NCI-H2227 treated with DMSO at 0.1 percent for 48 hours (cell line): ENCODE results near the gene MRPS16.
A peak's percentile ranks its signal among the peaks of the same experiment; 100 is the strongest.

ENCODE experiments used
- DNase-seq: peaks from one replicate; lab custom pipeline; 2025; lab: John Stamatoyannopoulos, UW

The MRPS16 gene

GRCh38 chr10:73239908-73240307 lies 12.5 kb downstream of the MRPS16 start:
- DNase-seq: no peak

GRCh38 chr10:73238990-73239566 lies 13.4 kb downstream of the MRPS16 start:
- no peak for DNase-seq

- no peak for DNase-seq
Observed at GRCh38 chr10:73234695-73235094, 17.7 kb downstream of the MRPS16 start.

- no peak for DNase-seq
Observed at GRCh38 chr10:73233883-73234282, 18.6 kb downstream of the MRPS16 start.

GRCh38 chr10:73232887-73233286 lies 19.6 kb downstream of the MRPS16 start:
- no peak for DNase-seq

GRCh38 chr10:73229567-73229966 lies 22.9 kb downstream of the MRPS16 start:
- no peak for DNase-seq

GRCh38 chr10:73228247-73228646 lies 24.2 kb downstream of the MRPS16 start:
- DNase-seq: no peak

- no peak for DNase-seq
Observed at GRCh38 chr10:73226663-73227062, 25.8 kb downstream of the MRPS16 start.

GRCh38 chr10:73225518-73225917 lies 26.9 kb downstream of the MRPS16 start:
- DNase-seq: no peak

GRCh38 chr10:73220989-73221388 lies 31.5 kb downstream of the MRPS16 start:
- DNase-seq: no peak

GRCh38 chr10:73219384-73219783 lies 33.1 kb downstream of the MRPS16 start:
- DNase-seq: no peak

GRCh38 chr10:73218431-73219191 lies 33.8 kb downstream of the MRPS16 start:
- peak; percentile 1 for DNase-seq

GRCh38 chr10:73217628-73218027 lies 34.8 kb downstream of the MRPS16 start:
- DNase-seq: no peak

- no peak for DNase-seq
Observed at GRCh38 chr10:73215749-73216148, 36.7 kb downstream of the MRPS16 start.

- no peak for DNase-seq
Observed at GRCh38 chr10:73211106-73211811, 41.2 kb downstream of the MRPS16 start.

GRCh38 chr10:73210395-73211105 lies 41.9 kb downstream of the MRPS16 start:
- DNase-seq: no peak

- no peak for DNase-seq
Observed at GRCh38 chr10:73209705-73210104, 42.7 kb downstream of the MRPS16 start.

- DNase-seq: no peak
Observed at GRCh38 chr10:73207883-73208282, 44.6 kb downstream of the MRPS16 start.

GRCh38 chr10:73206385-73206784 lies 46.1 kb downstream of the MRPS16 start:
- no peak for DNase-seq

- DNase-seq: no peak
Observed at GRCh38 chr10:73205890-73206289, 46.6 kb downstream of the MRPS16 start.

GRCh38 chr10:73205081-73205480 lies 47.4 kb downstream of the MRPS16 start:
- DNase-seq: no peak
